Bronchus fibroblast of lung (primary cell): Measurements from ENCODE around the gene LRFN5. TPM values are rescaled to one million over a fixed set of nuclear protein-coding genes. Genes with fewer than 3 reads are reported as not detected.

Source experiments
- total RNA-seq: library from RNA; depleted of rRNA; stranded (reverse); fragments of >200 nt; gene quantifications from 2 replicates; pipeline ENCODE4 v1.2.3, GENCODE V29; 2015

Gene LRFN5
- total RNA-seq = 2.9 and 3.9 TPM in 2 replicates

DNA sequence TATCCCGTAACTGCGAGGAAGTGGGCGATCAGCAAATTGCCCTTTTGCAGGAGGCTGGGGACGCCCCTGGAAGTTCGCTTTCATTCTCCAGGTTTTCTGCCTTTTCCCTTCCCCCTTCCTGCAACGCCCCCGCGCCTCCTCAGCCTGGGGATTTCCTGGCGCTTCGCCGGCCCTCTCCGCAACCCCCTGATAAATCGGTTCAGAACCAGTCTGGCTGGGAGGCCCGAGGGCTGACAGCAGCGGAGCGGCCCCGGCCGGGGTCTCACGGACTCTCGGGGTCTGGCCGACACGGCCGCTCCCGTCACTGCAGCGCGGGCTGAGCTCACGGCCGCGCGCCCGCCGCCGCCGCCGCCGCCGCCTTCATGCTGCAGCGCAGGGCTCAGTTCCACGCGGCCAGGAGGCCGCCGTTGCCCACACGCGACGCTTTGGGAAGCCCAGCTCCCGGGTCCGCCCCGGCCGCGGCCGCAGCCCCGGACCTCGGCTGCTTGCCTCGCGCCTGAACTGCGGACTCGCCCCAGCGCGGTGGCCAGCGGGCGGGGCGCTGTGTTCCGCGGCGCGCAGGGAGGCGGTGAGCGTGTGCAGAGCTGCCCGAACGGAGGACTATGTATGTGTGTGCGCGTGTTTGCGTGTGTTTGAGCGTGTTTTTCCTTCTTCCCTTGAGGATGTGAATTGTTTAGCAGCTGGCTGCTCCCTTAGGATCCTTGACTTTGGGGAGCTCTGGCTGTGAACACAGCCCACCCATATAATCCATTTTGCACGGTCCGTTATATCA is at the start of gene LRFN5:
TSS of gene LRFN5 (plus strand) at position 345 of the 772 bp plus-strand sequence.

